Motor neuron (in vitro differentiated cells): Measurements from ENCODE around the gene UGT1A3. TPM values are rescaled to one million over a fixed set of nuclear protein-coding genes. Genes with fewer than 3 reads are reported as not detected.

Experiments used
- ATAC-seq, 8 experiments: fragments of 200-7000 bp; cut with Tn5 transposase; replicated peaks in 6 of 8; 2 replicates each; pipeline ENCODE4 v1.8.0; 2021; ENCODE audit warnings: mild to moderate bottlenecking in 8 of 8, moderate library complexity in 8 of 8
- H3K27ac ChIP-seq, 2 donors: fragments of 250-450 bp; sonication (Bioruptor Pico); 2 replicates each; pipeline ENCODE4 v1.9.0; 2021; ENCODE audit warnings: antibody characterized with exemption in 2 of 2, mild to moderate bottlenecking in 2 of 2, moderate library complexity in 1 of 2
- H3K4me1 ChIP-seq, 2 donors: fragments of 250-450 bp; sonication (Bioruptor Pico); replicated peaks in 1 of 2; 2 replicates each; pipeline ENCODE4 v1.6.1; 2021; ENCODE audit warnings: antibody characterized with exemption in 2 of 2, mild to moderate bottlenecking in 2 of 2, moderate library complexity in 1 of 2
- H3K4me3 ChIP-seq, 5 donors: fragments of 250-450 bp; sonication (Bioruptor Pico); 2 replicates each; pipeline ENCODE4 v1.9.0; 2021; ENCODE audit warnings: antibody characterized with exemption in 5 of 5, mild to moderate bottlenecking in 5 of 5, moderate library complexity in 4 of 5
- WGBS, 10 experiments: fragments of 450-650 bp; shearing (Covaris generic); methylation state at CpG; one replicate each; pipeline ENCODE4 v1.0.0; 2022; 5-methylcytosine and 5-hydroxymethylcytosine counted together
- in situ Hi-C, 9 experiments: fragments of 400-800 bp; cut with MboI; loops; one replicate each; pipeline ENCODE4 v1.15.0; 2021; ENCODE audit warnings: low sequenced_read_pairs in 9 of 9, low pct_unique_long_range_greater_than_20kb in 2 of 9; ENCODE audit not compliant: unreplicated experiment in 9 of 9
- total RNA-seq, 8 experiments: library from RNA; unstranded; fragments of 300-600 nt; gene quantifications; 2 replicates each; pipeline versions ENCODE4 v1.2.3 to v1.2.4, GENCODE V29; 2022

The UGT1A3 gene
- total RNA-seq, result under 1 TPM in 3 of 8 experiments, not detected in 5; 0.24 to 0.76 (median 0.31) TPM

DNA sequence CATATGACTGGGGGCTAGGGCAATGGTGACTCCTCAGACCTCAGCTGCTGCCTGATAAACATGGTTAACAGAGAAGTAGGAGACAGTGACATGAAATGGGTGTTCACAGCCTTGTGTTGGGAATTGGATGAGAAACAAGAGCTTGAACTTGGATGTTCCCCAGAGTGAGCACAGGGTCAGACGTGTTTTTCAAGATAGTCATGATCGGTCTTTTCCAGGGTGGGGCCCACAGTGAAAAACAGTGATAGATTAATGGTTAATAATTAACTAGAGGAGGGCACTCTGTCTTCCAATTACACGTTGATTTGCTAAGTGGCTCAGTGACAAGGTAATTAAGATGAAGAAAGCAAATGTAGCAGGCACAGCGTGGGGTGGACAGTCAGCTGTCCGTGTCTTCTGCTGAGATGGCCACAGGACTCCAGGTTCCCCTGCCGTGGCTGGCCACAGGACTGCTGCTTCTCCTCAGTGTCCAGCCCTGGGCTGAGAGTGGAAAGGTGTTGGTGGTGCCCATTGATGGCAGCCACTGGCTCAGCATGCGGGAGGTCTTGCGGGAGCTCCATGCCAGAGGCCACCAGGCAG is at the start of gene UGT1A3:
Gene UGT1A3, plus strand, starts transcription at position 320 of the 579 bp plus-strand sequence. Its CDS starts 85 bp downstream, at position 405.
- no peak for ATAC-seq
- no peak within 1 kb of the TSS for H3K27ac ChIP-seq
- WGBS, 10 experiments, result 45 to 88% (median 60%) methylated on average over 1 to 6 of the region's 8 CpGs; no CpG with 5 or more reads in 4 of the 10 experiments
- H3K4me3 ChIP-seq, result no peak within 1 kb of the TSS
- H3K4me1 ChIP-seq, result no peaks in the 10 kb centered on the region
- in situ Hi-C loops, result no loop called here

DNA sequence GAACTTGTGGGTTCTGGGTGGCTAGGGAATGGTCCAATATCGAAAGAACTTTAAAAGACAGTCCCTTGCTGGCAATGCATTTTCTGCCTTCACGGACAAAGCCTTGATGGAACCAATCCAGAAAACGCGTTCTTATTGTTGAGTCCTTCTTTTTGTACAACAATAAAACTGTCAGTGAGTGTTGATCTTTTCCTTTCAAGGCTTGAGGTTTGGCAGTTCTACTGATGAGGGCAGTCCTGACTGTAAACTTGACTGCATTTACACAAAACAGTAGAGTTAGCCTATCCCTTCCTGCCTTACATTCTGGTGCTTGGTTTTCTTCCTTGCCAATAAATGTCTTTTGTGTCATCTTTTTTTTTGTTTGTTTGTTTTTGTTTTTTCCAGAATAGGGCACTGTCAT is 49.6 kb upstream of the UGT1A3 start:
- no peaks in the 10 kb centered on the region for H3K4me1 ChIP-seq
- no peak overlapping the region for H3K4me3 ChIP-seq
- peak in 3 of 8 experiments; percentile 28 to 81 (median 40) for ATAC-seq
- WGBS, 10 experiments, result 5 to 90% (median 69%) methylated on average over 2 to 4 of the region's 4 CpGs; no CpG with 5 or more reads in 2 of the 10 experiments
- in situ Hi-C loops, result no loop called here
- no peak overlapping the region for H3K27ac ChIP-seq

GRCh38 chr2:233680361-233681045 is 48.3 kb upstream of the UGT1A3 start:
- no peak overlapping the region for H3K4me3 ChIP-seq
- in situ Hi-C loops, result no loop called here
- WGBS, 10 experiments, result 46 to 100% (median 94%) methylated on average over 1 to 4 of the region's 4 CpGs; no CpG with 5 or more reads in 4 of the 10 experiments
- H3K27ac ChIP-seq, result no peak overlapping the region
- ATAC-seq, result peak in 2 of 8 experiments; percentile 59 to 72
- no peaks in the 10 kb centered on the region for H3K4me1 ChIP-seq

DNA sequence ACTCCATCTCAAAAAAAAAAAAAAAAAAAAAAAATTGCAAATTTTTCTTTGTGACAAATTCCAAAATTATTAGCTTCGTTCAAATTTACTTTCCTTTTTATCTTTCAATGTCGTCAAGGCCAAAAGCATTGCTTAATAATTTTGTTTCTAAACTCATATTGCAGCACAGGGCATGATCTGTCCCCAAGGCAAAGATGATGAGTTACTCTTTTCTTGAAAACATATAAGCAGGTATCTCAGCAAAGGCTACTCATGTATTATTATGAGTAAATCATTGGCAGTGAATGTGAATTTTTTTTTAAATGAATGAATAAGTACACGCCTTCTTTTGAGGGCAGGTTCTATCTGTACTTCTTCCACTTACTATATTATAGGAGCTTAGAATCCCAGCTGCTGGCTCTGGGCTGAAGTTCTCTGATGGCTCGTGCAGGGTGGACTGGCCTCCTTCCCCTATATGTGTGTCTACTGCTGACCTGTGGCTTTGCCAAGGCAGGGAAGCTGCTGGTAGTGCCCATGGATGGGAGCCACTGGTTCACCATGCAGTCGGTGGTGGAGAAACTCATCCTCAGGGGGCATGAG is 47.2 kb upstream of the UGT1A3 start, which contains the start of gene UGT1A7:
Gene UGT1A7, plus strand, starts transcription at position 381 of the 579 bp plus-strand sequence. Its CDS starts 37 bp downstream, at position 418.
- H3K4me1 ChIP-seq, result no peaks in the 10 kb centered on the region
- in situ Hi-C loops, result no loop called here
- WGBS, 10 experiments, result 20 to 100% (median 65%) methylated on average over 1 to 5 of the region's 5 CpGs
- ATAC-seq, result no peak
- no peak within 1 kb of the TSS for H3K27ac ChIP-seq
- no peak within 1 kb of the TSS for H3K4me3 ChIP-seq

DNA sequence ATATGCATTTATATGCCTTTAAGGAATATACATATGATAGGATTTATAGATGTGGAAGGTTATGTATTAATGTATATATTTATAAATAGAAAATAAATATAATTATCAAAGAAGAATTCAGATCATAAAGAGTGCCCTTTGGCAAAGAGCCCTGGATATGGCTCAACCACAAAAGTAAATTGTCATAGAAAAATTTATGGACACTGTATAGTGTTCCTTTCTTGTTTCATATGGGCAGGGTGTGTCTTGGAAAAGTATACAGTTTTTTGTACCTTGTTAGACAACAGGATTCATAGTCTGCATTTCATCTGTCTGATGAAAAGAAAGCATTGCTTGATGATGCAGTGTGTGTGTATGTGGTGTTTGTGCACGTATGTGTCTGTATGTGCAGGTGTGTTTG is 44.2 kb upstream of the UGT1A3 start:
- in situ Hi-C loops, result no loop called here
- H3K4me3 ChIP-seq, result no peak overlapping the region
- no peak for ATAC-seq
- no peaks in the 10 kb centered on the region for H3K4me1 ChIP-seq
- no peak overlapping the region for H3K27ac ChIP-seq
- 8 to 80% (median 70%) methylated on average over 1 of the region's 1 CpG; no CpG with 5 or more reads in 6 of the 10 experiments for WGBS, 10 experiments

GRCh38 chr2:233686928-233687327 is 41.9 kb upstream of the UGT1A3 start:
- Histone ChIP-seq H3K4me3 (no peak overlapping the region), H3K27ac (no peak overlapping the region), H3K4me1 (peaks cover 3 to 4% of the 10 kb centered on the region in 2 donors)
- in situ Hi-C loops, result no loop called here
- WGBS, 10 experiments, result 0 to 100% (median 85%) methylated on average over 2 to 4 of the region's 5 CpGs; no CpG with 5 or more reads in 1 of the 10 experiments
- peak in 3 of 8 experiments; percentile 83 to 92 (median 88) for ATAC-seq

DNA sequence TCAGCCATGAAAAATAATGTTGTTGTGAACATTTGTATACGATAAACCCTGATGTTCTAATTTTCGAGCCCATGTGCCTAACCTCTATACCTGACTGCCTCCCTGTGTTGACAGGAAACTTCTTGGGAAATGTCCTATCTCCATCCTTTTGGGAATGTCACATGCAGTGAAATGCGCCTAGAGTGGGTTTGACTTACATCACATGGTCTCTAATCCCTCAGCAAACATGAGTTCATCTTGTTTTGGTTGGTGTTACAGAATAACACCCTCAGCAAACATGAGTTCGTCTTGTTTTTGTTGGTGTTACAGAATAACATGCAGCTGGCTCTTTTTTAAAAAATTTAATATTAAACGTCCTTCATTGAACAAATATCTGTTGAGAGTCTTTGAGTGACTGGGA is 40.5 kb upstream of the UGT1A3 start:
- WGBS, 10 experiments, result 30 to 83% (median 74%) methylated on average over 2 to 5 of the region's 5 CpGs; no CpG with 5 or more reads in 1 of the 10 experiments

GRCh38 chr2:233689031-233689430 is 39.8 kb upstream of the UGT1A3 start:
- ATAC-seq, result no peak
- Histone ChIP-seq H3K4me3 (no peak overlapping the region), H3K4me1 (peaks cover 4% of the 10 kb centered on the region in 2 donors), H3K27ac (no peak overlapping the region)
- in situ Hi-C loops, result no loop called here

More for the DNA sequence above, 40.5 kb upstream of the UGT1A3 start:
- ATAC-seq, result no peak
- in situ Hi-C loops, result no loop called here
- Histone ChIP-seq H3K4me1 (peaks cover 4% of the 10 kb centered on the region in 2 donors), H3K4me3 (no peak overlapping the region), H3K27ac (no peak overlapping the region)

GRCh38 chr2:233689501-233689900 is 39.3 kb upstream of the UGT1A3 start:
- in situ Hi-C loops, result no loop called here
- peaks cover 4% of the 10 kb centered on the region in 2 donors for H3K4me1 ChIP-seq
- H3K4me3 ChIP-seq, result no peak overlapping the region
- ATAC-seq, result no peak
- H3K27ac ChIP-seq, result no peak overlapping the region
- WGBS, 10 experiments, result 14 to 71% (median 56%) methylated on average over 1 to 3 of the region's 3 CpGs; no CpG with 5 or more reads in 2 of the 10 experiments

- H3K27ac ChIP-seq, result no peak overlapping the region
- H3K4me3 ChIP-seq, result no peak overlapping the region
- in situ Hi-C loops, result no loop called here
- H3K4me1 ChIP-seq, result peaks cover 4% of the 10 kb centered on the region in 2 donors
- whole genome bisulfite sequencing, 10 experiments, result 14 to 100% (median 92%) methylated on average over 2 to 3 of the region's 4 CpGs; no CpG with 5 or more reads in 7 of the 10 experiments
- no peak for ATAC-seq
Observed at GRCh38 chr2:233690444-233690843, 38.4 kb upstream of the UGT1A3 start.

DNA sequence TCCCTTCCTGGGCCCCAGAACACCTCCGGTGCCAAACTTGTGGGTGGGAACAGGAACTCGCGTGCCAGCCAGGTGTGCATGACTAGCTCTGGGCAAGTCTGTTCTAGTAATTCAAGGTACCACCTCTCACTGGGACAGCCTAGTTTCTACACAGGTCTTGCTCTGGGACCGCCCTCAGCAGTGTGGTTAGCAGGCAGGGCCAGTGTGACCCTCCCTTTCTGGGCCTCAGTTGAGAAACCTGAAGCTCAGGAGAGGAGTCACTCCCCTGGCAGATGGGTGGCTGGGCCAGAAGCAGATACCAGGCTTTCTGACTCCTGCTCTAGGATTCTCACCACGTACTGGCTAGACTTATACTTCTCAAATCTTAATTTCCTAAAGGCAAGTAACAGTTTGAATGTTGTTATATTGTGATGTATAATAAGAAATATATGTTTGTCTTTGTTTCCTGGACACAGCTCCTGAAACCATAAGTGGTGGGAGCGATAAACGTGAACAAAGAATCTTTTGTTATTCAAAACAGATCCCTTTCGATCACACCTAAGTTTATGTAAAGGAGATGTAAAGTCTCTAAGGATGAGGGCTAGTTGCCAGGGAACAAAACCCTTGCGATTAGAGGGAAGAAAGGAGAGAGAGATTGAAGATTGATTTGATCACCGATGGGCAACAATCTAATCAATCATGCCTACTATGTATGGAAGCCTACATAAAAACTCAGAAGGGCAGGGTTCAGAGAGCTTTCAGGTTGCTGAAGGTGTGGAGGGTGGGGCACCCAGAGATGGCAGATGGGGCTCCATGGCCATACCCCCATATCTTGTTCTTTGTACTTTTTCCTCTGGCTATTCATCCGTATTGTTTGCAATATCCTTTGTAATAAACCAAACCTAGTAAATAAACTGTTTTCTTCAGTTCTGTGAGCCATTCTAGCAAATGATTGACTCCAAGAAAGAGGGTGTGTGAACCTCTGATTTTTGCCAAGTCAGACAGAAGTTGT is 37.1 kb upstream of the UGT1A3 start:
- peak in 2 of 8 experiments; percentile 20 to 46 for ATAC-seq

GRCh38 chr2:233692648-233693047 is 36.2 kb upstream of the UGT1A3 start, which contains the start of gene UGT1A6:
TSS of gene UGT1A6 (plus strand) at chr2:233692890. CDS start at chr2:233693005, 115 bp downstream.
- WGBS, 10 experiments, result 19 to 100% (median 95%) methylated on average over 1 to 4 of the region's 4 CpGs; no CpG with 5 or more reads in 1 of the 10 experiments
- ATAC-seq, result no peak
- Histone ChIP-seq H3K4me1 (peaks cover 4% of the 10 kb centered on the region in 2 donors), H3K4me3 (no peak within 1 kb of the TSS), H3K27ac (no peak within 1 kb of the TSS)
- in situ Hi-C loops, result no loop called here

More for the DNA sequence above, 37.1 kb upstream of the UGT1A3 start:
- no peak overlapping the region for H3K4me3 ChIP-seq
- H3K27ac ChIP-seq, result no peak overlapping the region
- 32 to 83% (median 67%) methylated on average over 2 to 7 of the region's 11 CpGs for WGBS, 10 experiments
- in situ Hi-C loops, result no loop called here
- peaks cover 4% of the 10 kb centered on the region in 2 donors for H3K4me1 ChIP-seq
